GM15510 (cell line): ENCODE results near the gene C4orf50.

Experiments used
- POLR2A ChIP-seq: IDR thresholded peaks from 3 replicates; pipeline ENCODE4 v1.6.1; 2011; ENCODE audit warnings: borderline replicate concordance; ENCODE audit not compliant: insufficient read length; ENCODE audit errors: extremely low read depth

C4orf50 gene

DNA sequence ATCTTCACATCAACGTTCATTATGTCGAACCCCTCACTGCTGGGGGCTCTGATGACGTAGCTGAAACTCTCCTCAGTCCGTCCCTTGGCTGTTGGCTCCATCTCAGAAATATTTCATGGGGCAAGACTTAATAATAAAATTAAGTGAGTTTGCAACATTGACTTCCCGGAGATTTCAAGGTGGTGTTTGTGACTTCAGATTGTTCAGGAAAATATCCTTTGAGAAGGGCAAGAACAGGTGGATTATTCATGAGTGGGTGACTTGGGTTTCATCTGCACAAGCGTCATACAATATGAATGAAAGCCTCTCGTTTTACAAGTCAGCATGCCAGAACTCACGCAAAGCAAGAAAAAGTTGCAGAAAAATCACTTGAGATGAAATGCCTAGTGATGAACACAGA lies at the start of gene C4orf50:
TSS of gene C4orf50 (minus strand) at position 101 of the 400 bp plus-strand sequence.
- TF ChIP-seq POLR2A, result no peak

DNA sequence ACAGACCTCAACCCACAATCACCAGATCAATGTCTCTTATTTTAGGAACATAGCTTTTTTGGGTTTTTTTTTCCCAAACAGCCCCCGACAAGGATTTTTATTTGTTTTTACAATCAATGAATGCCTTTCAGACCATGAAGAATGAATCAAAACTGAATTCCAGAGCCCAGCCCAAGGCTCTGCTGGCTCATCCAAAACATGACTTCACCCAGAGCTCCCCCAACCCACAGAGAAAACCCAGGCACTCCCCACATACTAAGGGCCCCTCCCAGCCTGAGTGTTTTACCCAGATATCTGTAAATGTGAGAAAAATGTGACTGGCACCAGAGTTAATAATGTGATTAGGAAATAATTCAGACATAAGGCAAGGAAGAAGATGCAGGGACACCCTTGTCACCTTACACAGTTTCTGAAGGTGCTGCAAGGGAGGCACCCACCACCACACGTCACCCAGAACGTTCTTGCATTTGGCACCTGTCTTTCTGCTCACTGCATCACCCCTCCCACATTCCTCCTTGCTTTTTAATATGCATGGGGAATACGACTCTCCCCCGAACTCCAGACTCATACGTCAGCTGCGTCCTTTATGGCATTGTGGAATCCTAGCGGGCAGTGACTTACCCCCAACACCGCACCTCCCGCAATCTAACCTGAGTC lies 47.8 kb upstream of the C4orf50 start:
- TF ChIP-seq POLR2A, result no peak

DNA sequence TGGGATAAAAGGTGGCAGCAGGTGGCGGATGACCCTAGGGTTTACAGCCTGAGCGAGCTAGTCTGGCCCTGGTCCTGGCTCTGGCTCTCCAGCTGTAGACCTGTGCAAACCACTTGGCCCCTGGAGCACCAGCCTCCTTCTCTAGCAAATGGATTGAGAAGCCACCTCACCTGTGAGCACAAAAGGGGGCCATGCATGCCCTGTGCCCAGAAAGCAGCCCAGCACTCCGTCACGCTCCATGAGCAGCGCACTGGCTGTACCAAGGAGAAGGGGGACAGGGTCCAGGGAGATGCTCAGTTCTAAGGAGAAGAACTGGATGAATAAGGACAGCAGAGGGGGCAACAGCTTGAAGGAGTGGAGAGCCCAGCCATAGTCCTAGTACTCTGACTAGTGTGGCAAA lies 46.9 kb upstream of the C4orf50 start:
- no peak for TF ChIP-seq POLR2A

DNA sequence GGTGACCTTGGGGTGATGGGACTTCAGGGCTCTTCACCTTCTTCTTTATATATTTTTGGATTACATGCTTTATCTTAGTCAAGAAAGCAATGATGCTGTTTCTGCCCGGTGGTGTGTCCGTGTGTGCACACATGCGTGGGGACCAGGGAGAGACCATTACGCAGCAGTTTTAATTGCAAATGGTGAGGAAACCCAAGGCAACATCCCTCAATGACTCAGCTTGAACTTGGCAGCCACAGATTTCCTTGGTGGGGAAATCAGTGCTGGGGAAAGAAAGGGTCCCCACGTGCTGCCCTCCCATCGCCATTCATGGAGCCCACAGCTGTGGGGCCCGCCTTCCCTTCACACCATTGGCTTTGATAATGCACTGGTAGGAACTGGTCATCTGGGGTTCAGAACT lies 46.2 kb upstream of the C4orf50 start:
- no peak for TF ChIP-seq POLR2A

DNA sequence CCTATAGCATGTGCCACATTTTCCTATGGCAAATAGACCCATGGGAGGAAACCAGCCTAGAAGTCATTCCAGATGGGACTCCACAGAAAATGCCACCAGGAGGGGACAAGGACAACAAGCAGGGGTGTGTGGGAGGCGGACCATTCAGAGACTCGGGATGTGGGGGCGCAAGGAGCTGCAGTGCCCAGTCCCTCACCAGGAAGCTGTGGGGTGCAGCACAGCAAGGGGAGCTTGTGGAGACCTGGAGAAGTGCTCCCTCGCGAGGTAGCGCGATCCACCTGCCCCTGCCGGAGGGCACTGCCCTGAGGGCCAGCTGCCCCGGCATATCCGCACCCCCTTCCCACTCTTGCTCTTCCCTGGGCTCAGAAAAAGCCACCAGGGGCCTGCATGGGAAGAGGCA lies 45.5 kb upstream of the C4orf50 start:
- no peak for TF ChIP-seq POLR2A

DNA sequence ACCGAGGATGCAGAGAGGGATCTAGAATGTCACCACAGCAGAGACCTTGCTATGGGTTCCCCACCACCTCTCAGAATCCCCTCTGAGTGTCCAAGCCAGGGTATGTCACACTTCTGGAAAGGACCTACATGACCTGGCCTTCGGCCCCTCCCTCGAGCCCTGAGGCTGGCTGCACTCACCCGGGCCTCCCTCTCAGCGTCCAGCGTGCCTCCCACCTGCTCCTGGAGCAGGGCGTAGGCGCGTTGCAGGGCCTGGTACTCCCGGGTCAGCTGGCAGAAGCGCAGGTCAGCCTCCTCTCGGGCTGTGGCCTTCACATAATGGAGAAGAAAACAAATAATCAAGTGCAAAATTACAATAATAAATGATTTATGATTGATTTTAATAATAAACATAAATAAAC lies 43.9 kb upstream of the C4orf50 start:
- TF ChIP-seq POLR2A, result no peak

DNA sequence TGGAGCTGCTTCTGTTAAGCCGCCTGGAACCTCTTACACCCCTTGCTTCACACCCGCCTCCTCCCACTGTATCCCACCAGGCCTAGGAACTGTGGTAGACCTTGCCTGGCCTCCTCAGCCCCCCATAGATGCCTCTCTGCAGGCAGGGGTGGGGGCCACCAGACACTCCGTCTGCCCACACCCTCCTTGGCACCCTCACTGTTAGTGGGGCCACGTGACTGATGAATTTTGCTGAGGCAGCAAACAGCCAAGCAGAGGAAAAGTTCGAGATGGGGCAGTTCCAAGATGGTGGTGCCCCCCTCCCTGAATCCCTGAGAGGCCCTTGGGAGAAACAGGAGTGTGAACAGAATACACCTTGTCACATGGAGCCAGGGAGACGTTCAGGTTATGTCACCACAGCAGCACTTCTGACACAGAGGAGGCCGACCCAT lies 41.2 kb upstream of the C4orf50 start:
- no peak for TF ChIP-seq POLR2A

DNA sequence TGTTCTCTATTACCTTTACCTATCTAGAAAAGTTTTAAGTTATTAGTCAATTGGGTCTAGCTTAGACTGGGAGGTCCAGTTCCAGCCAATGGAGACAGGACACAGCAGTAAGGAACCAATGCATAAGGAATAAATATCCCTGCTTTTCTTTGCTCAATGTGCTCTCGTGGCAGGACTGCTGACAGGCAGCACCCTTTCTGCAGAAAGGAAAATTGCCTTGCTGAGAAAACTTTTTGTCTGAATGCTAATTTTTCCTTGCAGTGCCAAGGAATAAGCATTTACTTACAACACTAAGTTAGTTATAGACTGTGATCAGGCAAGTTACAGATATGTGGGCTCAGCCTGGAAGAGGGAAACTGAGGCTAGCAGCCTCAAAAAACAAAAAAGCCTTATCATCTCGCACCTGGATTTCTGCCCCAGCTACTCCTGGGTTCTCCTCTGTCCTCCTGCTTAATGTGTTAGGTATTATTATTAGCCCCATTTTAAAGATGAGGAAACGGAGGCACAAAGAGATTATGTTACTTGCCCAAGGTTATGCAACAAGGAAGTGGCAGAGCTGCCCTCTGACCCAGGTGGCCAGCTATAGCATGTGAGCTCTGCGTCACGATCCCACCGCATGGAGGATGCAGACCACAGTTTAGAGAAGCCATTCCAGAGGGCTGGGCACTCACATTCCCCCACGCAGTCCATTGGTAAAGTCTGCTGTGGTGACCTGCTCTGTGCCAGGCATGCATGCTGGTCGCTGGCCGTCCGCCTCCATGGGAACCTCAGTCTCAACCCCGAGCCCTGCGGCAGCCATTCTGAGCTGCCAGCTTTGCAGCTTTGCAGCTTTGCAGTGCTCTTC lies 40.5 kb upstream of the C4orf50 start:
- TF ChIP-seq POLR2A, result no peak

DNA sequence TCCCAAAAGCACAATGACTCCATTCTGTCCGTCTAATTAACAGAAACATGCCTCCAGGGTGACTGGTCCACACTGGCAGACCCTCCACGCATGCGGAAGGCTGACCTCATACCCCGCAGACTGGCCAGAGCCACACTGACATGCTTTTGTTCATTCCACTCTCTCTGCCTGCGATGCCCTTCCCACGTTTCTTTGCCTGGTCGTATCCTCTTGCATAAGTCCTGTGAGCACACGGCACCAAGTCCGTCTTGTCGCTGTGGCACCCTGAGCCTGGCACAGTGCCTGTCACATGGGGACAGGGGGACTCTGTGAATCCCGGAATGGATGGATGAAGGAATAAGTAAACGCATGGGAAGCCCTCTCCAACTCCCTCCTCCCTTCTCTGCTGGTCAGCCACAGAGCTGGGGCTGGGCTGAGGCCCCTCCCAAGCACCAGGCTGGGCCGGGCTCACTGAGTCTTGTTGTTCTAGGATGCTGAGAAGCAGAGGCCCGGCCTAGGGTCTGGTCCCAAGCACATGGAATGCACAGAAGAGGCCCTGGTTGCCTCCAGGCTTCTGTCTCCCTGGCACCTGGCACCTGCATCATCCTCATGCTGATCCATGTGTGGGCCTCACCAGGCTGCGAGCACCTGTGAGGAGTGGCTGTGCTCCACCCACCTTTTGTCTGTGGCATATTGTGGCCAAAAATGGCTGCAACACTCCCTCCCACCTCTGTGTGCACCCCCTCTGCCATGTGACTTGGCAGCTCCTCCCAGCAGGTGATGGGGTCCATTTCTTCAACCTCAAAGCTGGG lies 38.9 kb upstream of the C4orf50 start:
- TF ChIP-seq POLR2A, result no peak

DNA sequence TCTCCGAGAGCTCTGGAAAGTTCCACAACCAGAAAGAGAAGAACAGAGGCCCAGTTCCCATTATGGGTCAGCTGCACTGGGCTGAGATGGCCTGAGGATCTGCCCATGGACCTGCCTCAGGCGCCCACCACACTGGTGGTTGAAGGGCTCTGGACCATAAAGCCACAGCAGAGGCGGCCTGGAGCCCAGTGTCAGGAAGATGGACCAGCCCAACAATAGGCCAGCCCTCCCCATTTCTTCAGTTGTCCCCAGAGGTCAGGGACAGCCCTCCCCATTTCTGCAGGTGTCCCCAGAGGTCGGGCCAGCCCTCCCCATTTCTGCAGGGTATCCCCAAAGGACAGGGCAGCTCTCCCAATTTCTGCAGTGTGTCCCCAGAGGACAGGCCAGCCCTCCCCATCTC lies 37.2 kb upstream of the C4orf50 start:
- no peak for TF ChIP-seq POLR2A

DNA sequence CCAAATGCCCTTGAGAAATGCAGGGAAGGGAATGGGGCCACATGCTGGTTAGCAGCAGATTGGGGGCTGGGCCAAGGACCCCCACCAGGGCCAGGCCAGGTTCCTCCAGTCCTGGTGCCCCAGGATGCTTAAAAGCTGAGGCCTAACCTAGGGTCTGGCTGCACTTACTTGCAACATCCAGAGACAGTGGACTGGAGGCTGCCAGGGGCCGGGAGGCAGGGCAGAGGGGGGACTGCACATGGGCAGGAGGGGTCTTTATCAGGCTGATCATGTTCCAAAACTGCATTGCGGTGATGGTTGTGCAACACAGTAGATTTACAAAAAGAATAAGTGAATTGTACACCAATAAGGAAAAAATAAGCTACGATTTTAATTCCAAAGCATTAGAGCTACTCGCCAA lies 36.8 kb upstream of the C4orf50 start:
- no peak for TF ChIP-seq POLR2A

DNA sequence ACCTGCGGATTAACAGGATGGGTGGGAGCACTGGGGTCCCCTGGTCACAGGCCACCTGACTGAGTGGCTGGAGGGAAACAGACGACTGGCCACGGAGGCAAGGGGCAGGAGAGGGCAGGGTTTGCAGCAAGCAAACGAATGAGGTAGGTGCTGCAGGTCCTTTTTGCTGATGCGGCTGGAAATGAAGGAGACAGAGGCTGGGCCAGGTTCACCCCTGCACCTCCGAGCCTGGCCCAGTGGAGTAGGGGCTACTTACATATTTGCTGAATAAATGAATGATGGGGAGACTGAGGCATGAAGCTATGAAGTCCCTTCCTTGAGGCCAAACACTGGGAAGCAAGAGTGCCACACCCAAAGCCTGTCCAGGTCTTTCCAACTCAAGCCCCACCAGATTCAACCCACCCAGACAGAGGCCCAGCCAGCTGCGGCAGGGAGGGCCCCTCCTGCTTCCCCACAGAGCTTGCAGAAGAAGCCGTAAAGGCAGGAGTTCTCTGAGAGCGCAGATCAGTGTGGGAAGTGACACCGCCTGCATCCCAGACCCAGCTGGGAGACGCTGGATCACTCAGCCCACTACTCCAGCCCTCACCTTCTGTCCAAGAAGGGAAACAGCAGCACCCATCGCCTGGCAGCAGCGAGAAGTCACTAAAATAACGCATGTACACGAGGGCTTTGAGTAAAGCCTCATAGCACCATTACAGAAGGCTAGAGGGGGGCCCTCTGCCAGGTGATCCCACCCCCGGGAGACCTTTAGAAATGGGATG lies 36.1 kb upstream of the C4orf50 start:
- TF ChIP-seq POLR2A, result no peak

DNA sequence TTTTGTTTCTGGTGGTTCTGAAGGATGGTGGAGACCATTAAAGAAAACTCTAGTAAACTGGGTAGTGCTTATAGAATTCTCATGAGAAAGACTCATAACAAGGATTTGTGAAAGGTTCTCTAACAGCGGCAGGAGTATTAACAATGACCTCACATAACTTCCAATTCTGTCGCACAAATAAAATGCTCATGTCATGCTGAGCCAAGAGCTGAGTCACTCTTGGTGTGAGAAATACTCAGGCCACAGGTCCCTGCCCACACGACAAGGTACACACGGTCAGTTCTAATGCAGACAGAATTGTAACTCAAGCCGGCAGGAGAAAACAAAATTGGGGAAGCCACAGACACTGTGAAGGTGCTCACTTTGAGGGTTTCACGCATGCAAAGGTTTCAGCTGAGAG lies 34.4 kb upstream of the C4orf50 start:
- TF ChIP-seq POLR2A, result no peak

DNA sequence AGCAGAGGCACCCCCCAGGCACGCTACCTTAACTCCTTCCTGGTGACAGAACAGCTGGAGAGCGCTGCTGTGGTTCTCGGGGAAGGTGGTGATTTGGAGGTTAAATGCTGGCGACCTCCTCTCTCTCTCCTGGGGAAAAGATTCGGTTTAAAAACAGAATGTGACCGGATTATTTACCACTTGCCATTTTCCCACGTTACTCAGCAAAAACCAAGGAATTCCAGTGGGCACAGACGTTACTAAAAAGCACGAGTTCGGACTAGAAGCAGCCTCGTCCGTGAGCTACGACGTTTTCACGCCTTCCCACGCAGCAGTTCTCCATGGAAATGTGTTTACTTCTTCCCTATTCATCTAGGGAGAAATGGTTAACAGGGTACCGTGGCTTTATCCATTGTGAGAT lies 32.3 kb upstream of the C4orf50 start:
- TF ChIP-seq POLR2A, result no peak
